GM10266 (cell line): ENCODE data around the gene POLR1G.
A peak's percentile ranks its signal among the peaks of the same experiment; 100 is the strongest.

Experiments
- DNase-seq: peaks from one replicate; pipeline ENCODE4 v3.0.0; 2012; ENCODE audit errors: extremely low spot score
- CTCF ChIP-seq: IDR thresholded peaks from 2 replicates; pipeline ENCODE4 v1.5.1; 2012; ENCODE audit warnings: mild to moderate bottlenecking, low read depth; ENCODE audit not compliant: control insufficient read depth, insufficient read depth; ENCODE audit errors: missing control alignments

Gene POLR1G

GRCh38 chr19:45451850-45452387 is 45.5 kb downstream of the POLR1G start:
- no peak for TF ChIP-seq CTCF
- no peak for DNase-seq

GRCh38 chr19:45455707-45456499 is 49.5 kb downstream of the POLR1G start:
- TF ChIP-seq CTCF, result no peak
- DNase-seq, result peak; percentile 66

GRCh38 chr19:45456500-45456815 is 50.0 kb downstream of the POLR1G start:
- no peak for DNase-seq
- TF ChIP-seq CTCF, result no peak

- no peak for DNase-seq
- no peak for TF ChIP-seq CTCF
Observed at GRCh38 chr19:45457776-45458175, 51.3 kb downstream of the POLR1G start.
